PFSK-1 (cell line): ENCODE data around the gene KIFAP3.

ENCODE experiments used
- FOXP2 ChIP-seq: optimal IDR thresholded peaks from 2 replicates; pipeline ENCODE3; 2011; ENCODE audit warnings: borderline replicate concordance, control low read depth, inconsistent platforms; ENCODE audit not compliant: insufficient read depth; ENCODE audit errors: extremely low read length, extremely low read depth
- POLR2AphosphoS5 ChIP-seq: IDR thresholded peaks from 2 replicates; pipeline ENCODE4 v1.6.1; 2012; ENCODE audit warnings: low read depth, mild to moderate bottlenecking, control low read depth, low read length, moderate library complexity
- SIN3A ChIP-seq: IDR thresholded peaks from 2 replicates; pipeline ENCODE4 v1.6.1; 2012; ENCODE audit warnings: mild to moderate bottlenecking, low read length, moderate library complexity, borderline replicate concordance; ENCODE audit not compliant: insufficient read depth
- TAF1 ChIP-seq: IDR thresholded peaks from 2 replicates; pipeline ENCODE4 v1.6.1; 2012; ENCODE audit warnings: low read length, control low read depth, borderline replicate concordance; ENCODE audit not compliant: insufficient read depth
- TF ChIP-seq, protein P1 (sequence below), 2 experiments: IDR thresholded peaks; 2 replicates each; pipeline versions ENCODE4 v1.6.1 to v1.8.0; 2011 to 2012; ENCODE audit warnings: low read depth in 2 of 2, low read length in 2 of 2, control low read depth in 1 of 2, inconsistent platforms in 1 of 2, mild to moderate bottlenecking in 1 of 2, moderate library complexity in 1 of 2; ENCODE audit not compliant: insufficient read depth in 1 of 2

KIFAP3 gene

GRCh38 chr1:169874229-169874628 is 200.3 kb downstream of the KIFAP3 start:
- TF ChIP-seq TAF1 (no peak), FOXP2 (no peak), POLR2AphosphoS5 (no peak), SIN3A (no peak)
- TF ChIP-seq, protein P1, sequence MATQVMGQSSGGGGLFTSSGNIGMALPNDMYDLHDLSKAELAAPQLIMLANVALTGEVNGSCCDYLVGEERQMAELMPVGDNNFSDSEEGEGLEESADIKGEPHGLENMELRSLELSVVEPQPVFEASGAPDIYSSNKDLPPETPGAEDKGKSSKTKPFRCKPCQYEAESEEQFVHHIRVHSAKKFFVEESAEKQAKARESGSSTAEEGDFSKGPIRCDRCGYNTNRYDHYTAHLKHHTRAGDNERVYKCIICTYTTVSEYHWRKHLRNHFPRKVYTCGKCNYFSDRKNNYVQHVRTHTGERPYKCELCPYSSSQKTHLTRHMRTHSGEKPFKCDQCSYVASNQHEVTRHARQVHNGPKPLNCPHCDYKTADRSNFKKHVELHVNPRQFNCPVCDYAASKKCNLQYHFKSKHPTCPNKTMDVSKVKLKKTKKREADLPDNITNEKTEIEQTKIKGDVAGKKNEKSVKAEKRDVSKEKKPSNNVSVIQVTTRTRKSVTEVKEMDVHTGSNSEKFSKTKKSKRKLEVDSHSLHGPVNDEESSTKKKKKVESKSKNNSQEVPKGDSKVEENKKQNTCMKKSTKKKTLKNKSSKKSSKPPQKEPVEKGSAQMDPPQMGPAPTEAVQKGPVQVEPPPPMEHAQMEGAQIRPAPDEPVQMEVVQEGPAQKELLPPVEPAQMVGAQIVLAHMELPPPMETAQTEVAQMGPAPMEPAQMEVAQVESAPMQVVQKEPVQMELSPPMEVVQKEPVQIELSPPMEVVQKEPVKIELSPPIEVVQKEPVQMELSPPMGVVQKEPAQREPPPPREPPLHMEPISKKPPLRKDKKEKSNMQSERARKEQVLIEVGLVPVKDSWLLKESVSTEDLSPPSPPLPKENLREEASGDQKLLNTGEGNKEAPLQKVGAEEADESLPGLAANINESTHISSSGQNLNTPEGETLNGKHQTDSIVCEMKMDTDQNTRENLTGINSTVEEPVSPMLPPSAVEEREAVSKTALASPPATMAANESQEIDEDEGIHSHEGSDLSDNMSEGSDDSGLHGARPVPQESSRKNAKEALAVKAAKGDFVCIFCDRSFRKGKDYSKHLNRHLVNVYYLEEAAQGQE (IDR thresholded peaks at IDR 0.05; ENCODE audit: insufficient read depth in 1 of 2, low read depth in 2 of 2, low read length in 2 of 2): no peak

DNA sequence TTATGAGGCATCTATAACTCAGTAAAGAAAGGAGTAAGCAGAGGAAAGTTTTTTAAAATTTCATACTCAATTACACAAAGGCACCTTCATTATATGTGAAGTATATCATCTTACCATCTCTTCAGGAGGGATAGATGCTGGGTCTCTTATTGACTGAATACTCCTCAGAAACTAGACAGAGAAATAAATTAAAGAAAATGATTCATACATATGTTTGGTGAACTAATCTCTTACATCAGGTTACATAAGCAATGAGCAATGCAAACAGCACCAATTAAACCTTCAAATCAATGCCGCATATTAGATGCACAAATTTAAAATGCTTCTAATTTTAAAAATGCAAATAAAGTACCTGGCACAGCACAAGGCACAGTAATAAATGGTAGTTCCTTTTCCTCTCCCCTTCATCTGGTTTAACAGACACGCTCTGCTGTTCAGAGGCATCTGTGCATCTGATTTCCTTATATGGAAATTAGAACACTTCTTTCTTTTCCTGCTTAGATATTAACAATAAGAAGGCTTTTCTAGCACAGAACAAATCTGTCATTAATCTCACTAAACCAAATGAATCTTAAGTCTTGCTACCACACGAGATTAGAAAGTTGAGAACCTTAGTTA is 200.8 kb downstream of the KIFAP3 start:
- TF ChIP-seq, protein P1 (IDR thresholded peaks at IDR 0.05; ENCODE audit: insufficient read depth in 1 of 2, low read depth in 2 of 2, low read length in 2 of 2): no peak
- no peak for TF ChIP-seq FOXP2
- no peak for TF ChIP-seq TAF1
- no peak for TF ChIP-seq SIN3A
- no peak for TF ChIP-seq POLR2AphosphoS5

DNA sequence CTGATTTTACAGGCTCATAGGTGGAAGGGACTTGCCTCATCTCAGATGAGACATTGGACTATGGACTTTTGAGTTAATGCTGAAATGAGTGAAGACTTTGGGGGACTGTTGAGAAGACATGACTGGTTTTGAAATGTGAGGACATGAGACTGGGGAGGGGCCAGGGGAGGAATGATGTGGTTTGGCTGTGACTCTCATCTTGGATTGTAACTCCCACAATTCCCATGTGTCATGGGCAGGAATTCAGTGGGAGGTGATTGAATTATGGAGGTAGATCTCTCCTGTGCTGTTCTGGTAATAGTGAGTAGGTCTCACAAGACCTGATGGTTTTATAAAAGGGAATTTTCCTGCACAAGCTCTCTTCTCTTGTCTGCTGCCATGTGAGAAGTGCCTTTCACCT is 201.6 kb downstream of the KIFAP3 start:
- no peak for TF ChIP-seq FOXP2
- no peak for TF ChIP-seq SIN3A
- no peak for TF ChIP-seq POLR2AphosphoS5
- TF ChIP-seq, protein P1 (IDR thresholded peaks at IDR 0.05; ENCODE audit: insufficient read depth in 1 of 2, low read depth in 2 of 2, low read length in 2 of 2): no peak
- TF ChIP-seq TAF1: no peak
